Keratinocyte (primary cell): ENCODE measurements around the gene NCOR1. TPM values are rescaled to one million over a fixed set of nuclear protein-coding genes. Genes with fewer than 3 reads are reported as not detected.

Source experiments
- DNase-seq: peaks from one replicate; pipeline ENCODE4 v3.0.0-alpha.2; 2011; ENCODE audit warnings: low read depth, missing footprints, low spot score
- FAIRE-seq: peaks from 2 replicates; lab custom pipeline; 2011; peaks lifted over from hg19 to GRCh38; lab: Jason Lieb, UNC
- H2AFZ ChIP-seq: 2 replicates; pipeline ENCODE4 v1.6.0; 2012; ENCODE audit warnings: low read length, control low read depth, inconsistent platforms; ENCODE audit not compliant: control insufficient read depth
- H3K27ac ChIP-seq: 2 replicates; pipeline ENCODE4 v1.5.1; 2011; ENCODE audit warnings: low read length; ENCODE audit not compliant: control insufficient read depth, insufficient read depth
- H3K27me3 ChIP-seq: 3 replicates; pipeline ENCODE4 v1.6.0; 2011; ENCODE audit warnings: low read length; ENCODE audit not compliant: control insufficient read depth, insufficient read depth; ENCODE audit errors: extremely low read depth
- H3K36me3 ChIP-seq, 2 experiments: 2 replicates in 1 of 2; 3 replicates in 1 of 2; pipeline ENCODE4 v1.5.1; 2011; ENCODE audit warnings: low read length in 2 of 2, mild to moderate bottlenecking in 1 of 2; ENCODE audit not compliant: control insufficient read depth in 2 of 2, insufficient read depth in 2 of 2; ENCODE audit errors: extremely low read depth in 1 of 2
- H3K4me1 ChIP-seq: 3 replicates; pipeline ENCODE4 v1.5.1; 2011; ENCODE audit warnings: low read length; ENCODE audit not compliant: control insufficient read depth, insufficient read depth; ENCODE audit errors: extremely low read depth
- H3K4me2 ChIP-seq: 3 replicates; pipeline ENCODE4 v1.6.0; 2011; ENCODE audit warnings: low read depth, low read length; ENCODE audit not compliant: control insufficient read depth, insufficient read depth; ENCODE audit errors: extremely low read depth
- H3K4me3 ChIP-seq, 3 experiments: fragments of 200-600 bp in 1 of 3; sonication (generic) in 1 of 3; 2 replicates in 2 of 3; 3 replicates in 1 of 3; pipeline ENCODE4 v1.5.1; 2011 to 2016; ENCODE audit warnings: low read length in 3 of 3, mild to moderate bottlenecking in 3 of 3, control low read depth in 2 of 3, inconsistent platforms in 1 of 3, low read depth in 1 of 3, mixed read lengths in 1 of 3, mixed run types in 1 of 3, moderate library complexity in 1 of 3; ENCODE audit not compliant: control insufficient read depth in 2 of 3, insufficient read depth in 2 of 3; ENCODE audit errors: extremely low read depth in 1 of 3
- H3K79me2 ChIP-seq: 2 replicates; pipeline ENCODE4 v1.6.0; 2012; ENCODE audit warnings: low read length; ENCODE audit not compliant: control insufficient read depth, insufficient read depth
- H3K9ac ChIP-seq: 3 replicates; pipeline ENCODE4 v1.6.0; 2011; ENCODE audit warnings: low read length; ENCODE audit not compliant: control insufficient read depth, insufficient read depth; ENCODE audit errors: extremely low read depth
- H3K9me1 ChIP-seq: 3 replicates; pipeline ENCODE4 v1.6.0; 2011; ENCODE audit warnings: low read length; ENCODE audit not compliant: control insufficient read depth, insufficient read depth; ENCODE audit errors: extremely low read depth
- H3K9me3 ChIP-seq: 2 replicates; pipeline ENCODE4 v1.5.1; 2012; ENCODE audit warnings: low read depth, low read length; ENCODE audit not compliant: control insufficient read depth
- H4K20me1 ChIP-seq: 3 replicates; pipeline ENCODE4 v1.6.0; 2011; ENCODE audit warnings: low read length; ENCODE audit not compliant: control insufficient read depth, insufficient read depth; ENCODE audit errors: extremely low read depth
- CTCF ChIP-seq, 3 experiments: IDR thresholded peaks in 1 of 3; conservative IDR thresholded peaks in 1 of 3; optimal IDR thresholded peaks in 1 of 3; 2 replicates in 2 of 3; 3 replicates in 1 of 3; pipeline versions ENCODE3 to v1.5.1; 2011; ENCODE audit warnings: low read length in 3 of 3, mild to moderate bottlenecking in 3 of 3, moderate library complexity in 2 of 3, control low read depth in 1 of 3, inconsistent platforms in 1 of 3; ENCODE audit not compliant: insufficient read depth in 2 of 3; ENCODE audit errors: extremely low read depth in 1 of 3
- EZH2 ChIP-seq: IDR thresholded peaks from one replicate; pipeline ENCODE4 v1.6.1; 2012; ENCODE audit warnings: inconsistent platforms, mild to moderate bottlenecking, low read length, moderate library complexity
- dilution Hi-C: fragments of 300-500 bp; cut with MboI; formaldehyde crosslinking; loops from one replicate; pipeline ENCODE4 v1.7.0; 2020; ENCODE audit warnings: low sequenced_read_pairs; ENCODE audit not compliant: extremely low pct_ligation_motif_present
- polyA plus RNA-seq, 5 experiments: library from polyadenylated mRNA; depleted of rRNA in 3 of 5; stranded (reverse) in 3 of 5; stranded (forward) in 1 of 5; unstranded in 1 of 5; fragments of >200 nt; gene quantifications; 1 replicate in 1 of 5; 2 replicates in 3 of 5; 3 replicates in 1 of 5; pipeline versions ENCODE4 v1.2.1 to v1.2.3, GENCODE V29; 2011 to 2012; ENCODE audit warnings: missing spikeins in 2 of 5, low read depth in 1 of 5, low replicate concordance in 1 of 5

Gene NCOR1
- polyA plus RNA-seq, 1 donor (not counting 4 experiments of a cell fraction or from before 2014, with no cell fraction given) = 59.8 TPM

GRCh38 chr17:16251043-16251442, 35.7 kb upstream of the NCOR1 start:
- H3K9ac ChIP-seq = no peak overlapping the region
- DNase-seq (no peak), FAIRE-seq (no peak)
- H3K4me2 ChIP-seq = no peak overlapping the region
- no peaks in the 10 kb centered on the region for H3K27me3 ChIP-seq
- no peak for TF ChIP-seq CTCF (optimal IDR thresholded peaks at IDR 0.05 in 1 of 3, IDR thresholded peaks at IDR 0.05 in 1 of 3, conservative IDR thresholded peaks at IDR 0.05 in 1 of 3; ENCODE audit: extremely low read depth in 1 of 3, insufficient read depth in 2 of 3, low read length in 3 of 3)
- no peak for TF ChIP-seq EZH2
- dilution Hi-C loops = no loop called here
- H4K20me1 ChIP-seq = no peaks in the 10 kb centered on the region
- peaks cover 3% of the 10 kb centered on the region for H3K4me1 ChIP-seq
- no peaks in the 10 kb centered on the region for H3K9me1 ChIP-seq
- H3K36me3 ChIP-seq = peaks cover 3 to 4% of the 10 kb centered on the region in 2 experiments
- no peaks in the 10 kb centered on the region for H3K79me2 ChIP-seq
- no peak overlapping the region for H3K27ac ChIP-seq
- H3K4me3 ChIP-seq = no peak overlapping the region
- H2AFZ ChIP-seq = no peak overlapping the region
- no peaks in the 10 kb centered on the region for H3K9me3 ChIP-seq

- no peaks in the 10 kb centered on the region for H3K9me1 ChIP-seq
- H4K20me1 ChIP-seq = no peaks in the 10 kb centered on the region
- H3K36me3 ChIP-seq = peaks cover 2 to 4% of the 10 kb centered on the region in 2 experiments
- DNase-seq = no peak
- no peaks in the 10 kb centered on the region for H3K9me3 ChIP-seq
- H3K4me1 ChIP-seq = peaks cover 3% of the 10 kb centered on the region
- no peak for FAIRE-seq
- dilution Hi-C loops = no loop called here
- no peaks in the 10 kb centered on the region for H3K79me2 ChIP-seq
- TF ChIP-seq EZH2 (no peak), CTCF (optimal IDR thresholded peaks at IDR 0.05 in 1 of 3, IDR thresholded peaks at IDR 0.05 in 1 of 3, conservative IDR thresholded peaks at IDR 0.05 in 1 of 3; ENCODE audit: extremely low read depth in 1 of 3, insufficient read depth in 2 of 3, low read length in 3 of 3) (no peak)
- no peaks in the 10 kb centered on the region for H3K27me3 ChIP-seq
- no peak overlapping the region for H3K4me2 ChIP-seq
- no peak overlapping the region for H3K9ac ChIP-seq
- no peak overlapping the region for H3K27ac ChIP-seq
- no peak overlapping the region for H2AFZ ChIP-seq
- H3K4me3 ChIP-seq = no peak overlapping the region
Observed at GRCh38 chr17:16250635-16251034, 35.3 kb upstream of the NCOR1 start.
